PFSK-1 (cell line): Measurements from ENCODE around the gene MIPOL1.

ENCODE experiments used
- FOXP2 ChIP-seq: optimal IDR thresholded peaks from 2 replicates; pipeline ENCODE3; 2011; ENCODE audit warnings: borderline replicate concordance, control low read depth, inconsistent platforms; ENCODE audit not compliant: insufficient read depth; ENCODE audit errors: extremely low read length, extremely low read depth
- POLR2AphosphoS5 ChIP-seq: IDR thresholded peaks from 2 replicates; pipeline ENCODE4 v1.6.1; 2012; ENCODE audit warnings: low read depth, mild to moderate bottlenecking, control low read depth, low read length, moderate library complexity
- TAF1 ChIP-seq: IDR thresholded peaks from 2 replicates; pipeline ENCODE4 v1.6.1; 2012; ENCODE audit warnings: low read length, control low read depth, borderline replicate concordance; ENCODE audit not compliant: insufficient read depth
- TF ChIP-seq, protein P1 (sequence below), 2 experiments: IDR thresholded peaks; 2 replicates each; pipeline versions ENCODE4 v1.6.1 to v1.8.0; 2011 to 2012; ENCODE audit warnings: low read depth in 2 of 2, low read length in 2 of 2, control low read depth in 1 of 2, inconsistent platforms in 1 of 2, mild to moderate bottlenecking in 1 of 2, moderate library complexity in 1 of 2; ENCODE audit not compliant: insufficient read depth in 1 of 2

DNA sequence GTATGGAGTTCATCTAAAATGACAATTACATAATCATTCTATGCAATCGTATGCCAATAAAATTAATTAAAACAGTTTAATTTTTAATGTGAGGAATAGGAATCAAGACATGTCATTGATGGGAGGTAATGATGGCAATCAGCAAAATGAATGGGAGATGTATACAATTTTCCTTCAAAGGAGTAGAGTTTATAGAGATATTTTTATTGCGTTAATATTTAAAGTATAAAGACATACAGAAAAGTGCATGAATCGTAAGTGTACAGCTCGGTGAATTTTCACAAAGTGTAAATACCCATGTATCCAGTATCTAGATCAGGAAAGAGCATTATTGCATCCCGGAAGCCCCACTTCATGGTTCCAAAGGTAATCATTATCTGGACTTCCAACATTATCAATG is 1.2 kb downstream of the MIPOL1 start:
- no peak for TF ChIP-seq TAF1
- TF ChIP-seq POLR2AphosphoS5 = no peak
- TF ChIP-seq FOXP2 = no peak
- TF ChIP-seq, protein P1, sequence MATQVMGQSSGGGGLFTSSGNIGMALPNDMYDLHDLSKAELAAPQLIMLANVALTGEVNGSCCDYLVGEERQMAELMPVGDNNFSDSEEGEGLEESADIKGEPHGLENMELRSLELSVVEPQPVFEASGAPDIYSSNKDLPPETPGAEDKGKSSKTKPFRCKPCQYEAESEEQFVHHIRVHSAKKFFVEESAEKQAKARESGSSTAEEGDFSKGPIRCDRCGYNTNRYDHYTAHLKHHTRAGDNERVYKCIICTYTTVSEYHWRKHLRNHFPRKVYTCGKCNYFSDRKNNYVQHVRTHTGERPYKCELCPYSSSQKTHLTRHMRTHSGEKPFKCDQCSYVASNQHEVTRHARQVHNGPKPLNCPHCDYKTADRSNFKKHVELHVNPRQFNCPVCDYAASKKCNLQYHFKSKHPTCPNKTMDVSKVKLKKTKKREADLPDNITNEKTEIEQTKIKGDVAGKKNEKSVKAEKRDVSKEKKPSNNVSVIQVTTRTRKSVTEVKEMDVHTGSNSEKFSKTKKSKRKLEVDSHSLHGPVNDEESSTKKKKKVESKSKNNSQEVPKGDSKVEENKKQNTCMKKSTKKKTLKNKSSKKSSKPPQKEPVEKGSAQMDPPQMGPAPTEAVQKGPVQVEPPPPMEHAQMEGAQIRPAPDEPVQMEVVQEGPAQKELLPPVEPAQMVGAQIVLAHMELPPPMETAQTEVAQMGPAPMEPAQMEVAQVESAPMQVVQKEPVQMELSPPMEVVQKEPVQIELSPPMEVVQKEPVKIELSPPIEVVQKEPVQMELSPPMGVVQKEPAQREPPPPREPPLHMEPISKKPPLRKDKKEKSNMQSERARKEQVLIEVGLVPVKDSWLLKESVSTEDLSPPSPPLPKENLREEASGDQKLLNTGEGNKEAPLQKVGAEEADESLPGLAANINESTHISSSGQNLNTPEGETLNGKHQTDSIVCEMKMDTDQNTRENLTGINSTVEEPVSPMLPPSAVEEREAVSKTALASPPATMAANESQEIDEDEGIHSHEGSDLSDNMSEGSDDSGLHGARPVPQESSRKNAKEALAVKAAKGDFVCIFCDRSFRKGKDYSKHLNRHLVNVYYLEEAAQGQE (IDR thresholded peaks at IDR 0.05; ENCODE audit: insufficient read depth in 1 of 2, low read depth in 2 of 2, low read length in 2 of 2) = no peak
